HEK293 (cell line): ENCODE measurements around the gene RHBDD1.

Source experiments
- CTCF ChIA-PET: fragments of 350-600 bp; formaldehyde crosslinking; extraction: SDS; loops from one replicate; lab custom pipeline; 2021; ENCODE audit warnings: antibody characterized with exemption; lab: Yijun Ruan, JAX
- POLR2A ChIA-PET: fragments of 300-600 bp; formaldehyde crosslinking; extraction: SDS; loops from one replicate; lab custom pipeline; 2020; ENCODE audit warnings: antibody characterized with exemption, inconsistent platforms; lab: Yijun Ruan, JAX
- H3K27ac ChIP-seq: fragments of 200-500 bp; sonication (Bioruptor generic); 2 replicates; pipeline ENCODE4 v1.5.1; 2014; ENCODE audit warnings: low read depth, low read length, control low read depth, inconsistent platforms; ENCODE audit errors: extremely low read depth
- H3K36me3 ChIP-seq, 2 experiments: fragments of 200-500 bp in 1 of 2; sonication (Bioruptor generic) in 1 of 2; 1 replicate in 1 of 2; 2 replicates in 1 of 2; pipeline ENCODE4 v1.5.1; 2014 to 2017; ENCODE audit warnings: inconsistent platforms in 2 of 2, low read length in 2 of 2; ENCODE audit not compliant: control insufficient read depth in 2 of 2, insufficient read depth in 1 of 2
- H3K4me1 ChIP-seq: fragments of 200-500 bp; sonication (Bioruptor generic); 2 replicates; pipeline ENCODE4 v1.5.1; 2014; ENCODE audit warnings: mild to moderate bottlenecking, low read length, inconsistent platforms; ENCODE audit not compliant: control insufficient read depth, insufficient read depth
- H3K4me3 ChIP-seq: 2 replicates; pipeline ENCODE4 v1.5.1; 2011; ENCODE audit warnings: low read depth, mild to moderate bottlenecking, control low read depth, low read length, moderate library complexity
- H3K9me3 ChIP-seq: fragments of 200-500 bp; sonication (Bioruptor generic); 2 replicates; pipeline ENCODE4 v1.5.1; 2014; ENCODE audit warnings: low read depth, low read length, inconsistent platforms; ENCODE audit not compliant: control insufficient read depth, insufficient read depth
- BCL6B ChIP-seq: fragments of 450-650 bp; formaldehyde crosslinking; IDR thresholded peaks from 2 replicates; pipeline ENCODE4 v1.5.1; 2017; ENCODE audit warnings: missing biosample characterization, missing genetic modification characterization
- EGR2 ChIP-seq: fragments of 450-650 bp; formaldehyde crosslinking; IDR thresholded peaks from 2 replicates; pipeline ENCODE4 v1.5.1; 2016; ENCODE audit warnings: low read depth, missing biosample characterization, missing genetic modification characterization
- GLI4 ChIP-seq: fragments of 450-650 bp; formaldehyde crosslinking; IDR thresholded peaks from 2 replicates; pipeline ENCODE4 v1.5.1; 2016; ENCODE audit warnings: missing biosample characterization, missing genetic modification characterization
- KLF16 ChIP-seq: fragments of 450-650 bp; formaldehyde crosslinking; IDR thresholded peaks from 2 replicates; pipeline ENCODE4 v1.5.1; 2017; ENCODE audit warnings: missing biosample characterization, missing genetic modification characterization
- KLF8 ChIP-seq: fragments of 450-650 bp; formaldehyde crosslinking; IDR thresholded peaks from 2 replicates; pipeline ENCODE4 v1.5.1; 2016; ENCODE audit warnings: missing biosample characterization, missing genetic modification characterization
- MEIS1 ChIP-seq: sonication (generic); formaldehyde crosslinking; IDR thresholded peaks from 2 replicates; pipeline ENCODE4 v1.8.1; 2022; ENCODE audit warnings: missing genetic modification reagents, mild to moderate bottlenecking, borderline replicate concordance
- OSR2 ChIP-seq: fragments of 450-650 bp; formaldehyde crosslinking; IDR thresholded peaks from 2 replicates; pipeline ENCODE4 v1.5.1; 2016; ENCODE audit warnings: missing biosample characterization, missing genetic modification characterization
- YY1 ChIP-seq: fragments of 450-650 bp; formaldehyde crosslinking; IDR thresholded peaks from 2 replicates; pipeline ENCODE4 v1.5.1; 2018; ENCODE audit warnings: missing biosample characterization, missing genetic modification characterization
- ZBTB1 ChIP-seq: fragments of 450-650 bp; formaldehyde crosslinking; IDR thresholded peaks from 2 replicates; pipeline ENCODE4 v1.5.1; 2016; ENCODE audit warnings: missing biosample characterization, missing genetic modification characterization
- ZBTB26 ChIP-seq: fragments of 450-650 bp; formaldehyde crosslinking; optimal IDR thresholded peaks from 2 replicates; pipeline ENCODE3; 2016; ENCODE audit warnings: missing biosample characterization, mild to moderate bottlenecking, missing genetic modification characterization
- ZNF121 ChIP-seq: fragments of 450-650 bp; formaldehyde crosslinking; IDR thresholded peaks from 2 replicates; pipeline ENCODE4 v1.5.1; 2016; ENCODE audit warnings: missing biosample characterization, missing genetic modification characterization
- ZNF132 ChIP-seq: fragments of 450-650 bp; formaldehyde crosslinking; IDR thresholded peaks from 2 replicates; pipeline ENCODE4 v1.5.1; 2017; ENCODE audit warnings: missing biosample characterization, missing genetic modification characterization, borderline replicate concordance
- ZNF148 ChIP-seq: fragments of 450-650 bp; formaldehyde crosslinking; IDR thresholded peaks from 2 replicates; pipeline ENCODE4 v1.5.0; 2017; ENCODE audit warnings: missing biosample characterization, missing genetic modification characterization, borderline replicate concordance
- ZNF174 ChIP-seq: fragments of 450-650 bp; formaldehyde crosslinking; IDR thresholded peaks from 2 replicates; pipeline ENCODE4 v1.5.0; 2017; ENCODE audit warnings: missing biosample characterization, mild to moderate bottlenecking, missing genetic modification characterization
- ZNF248 ChIP-seq: fragments of 450-650 bp; formaldehyde crosslinking; IDR thresholded peaks from 2 replicates; pipeline ENCODE4 v1.5.1; 2017; ENCODE audit warnings: missing biosample characterization, missing genetic modification characterization
- ZNF513 ChIP-seq: fragments of 450-650 bp; IDR thresholded peaks from 2 replicates; pipeline ENCODE4 v1.5.1; 2018; ENCODE audit warnings: missing biosample characterization, missing genetic modification characterization
- ZNF580 ChIP-seq: fragments of 450-650 bp; formaldehyde crosslinking; IDR thresholded peaks from 2 replicates; pipeline ENCODE4 v1.5.1; 2016; ENCODE audit warnings: missing biosample characterization, missing genetic modification characterization
- ZNF639 ChIP-seq: fragments of 450-650 bp; formaldehyde crosslinking; IDR thresholded peaks from 2 replicates; pipeline ENCODE4 v1.5.1; 2016; ENCODE audit warnings: missing biosample characterization, missing genetic modification characterization
- ZNF660 ChIP-seq: fragments of 450-650 bp; IDR thresholded peaks from 2 replicates; pipeline ENCODE4 v1.5.1; 2018; ENCODE audit warnings: missing biosample characterization, mild to moderate bottlenecking, missing genetic modification characterization
- ZNF747 ChIP-seq: fragments of 450-650 bp; formaldehyde crosslinking; IDR thresholded peaks from 2 replicates; pipeline ENCODE4 v1.5.1; 2016; ENCODE audit warnings: missing biosample characterization, missing genetic modification characterization
- ZNF768 ChIP-seq: fragments of 450-650 bp; formaldehyde crosslinking; IDR thresholded peaks from 2 replicates; pipeline ENCODE4 v1.5.1; 2018; ENCODE audit warnings: missing biosample characterization, mild to moderate bottlenecking, missing genetic modification characterization

Gene RHBDD1

GRCh38 chr2:226898897-226899296, 63.0 kb downstream of the RHBDD1 start (continued):
- TF ChIP-seq BCL6B (tag by site-specific recombination): no peak
- TF ChIP-seq KLF8: no peak

GRCh38 chr2:226902041-226902966, 66.5 kb downstream of the RHBDD1 start:
- TF ChIP-seq EGR2 (tag by site-specific recombination) (no peak), ZNF174 (tag by site-specific recombination) (no peak), GLI4 (tag by site-specific recombination) (no peak)
- POLR2A ChIA-PET: no interaction called here
- Histone ChIP-seq H3K4me3 (no peak overlapping the region), H3K9me3 (no peaks in the 10 kb centered on the region), H3K27ac (no peak overlapping the region), H3K36me3 (peaks cover 0 to under 1% of the 10 kb centered on the region in 2 experiments; a peak in 1 of 3 replicates), H3K4me1 (no peaks in the 10 kb centered on the region)
- CTCF ChIA-PET: no interaction called here

GRCh38 chr2:226903179-226903578, 67.3 kb downstream of the RHBDD1 start:
- ChIA-PET POLR2A (no interaction called here), CTCF (no interaction called here)
- Histone ChIP-seq H3K36me3 (no peaks in the 10 kb centered on the region), H3K4me1 (no peaks in the 10 kb centered on the region), H3K4me3 (no peak overlapping the region), H3K9me3 (no peaks in the 10 kb centered on the region), H3K27ac (no peak overlapping the region)
- no peak for TF ChIP-seq ZNF580 (tag by site-specific recombination)
- no peak for TF ChIP-seq ZNF747
- TF ChIP-seq ZNF121: no peak
- no peak for TF ChIP-seq OSR2 (tag by site-specific recombination)
- no peak for TF ChIP-seq KLF16 (tag by site-specific recombination)
- TF ChIP-seq ZNF660: no peak
- TF ChIP-seq ZBTB1 (tag by site-specific recombination): no peak
- no peak for TF ChIP-seq ZNF132
- no peak for TF ChIP-seq MEIS1
- TF ChIP-seq ZNF639 (tag by site-specific recombination): no peak
- TF ChIP-seq YY1 (tag by site-specific recombination): no peak

GRCh38 chr2:226904592-226904991, 68.7 kb downstream of the RHBDD1 start:
- CTCF ChIA-PET: no interaction called here
- Histone ChIP-seq H3K36me3 (peaks cover 0 to 4% of the 10 kb centered on the region in 2 experiments; a peak in 1 of 3 replicates), H3K4me1 (no peaks in the 10 kb centered on the region), H3K9me3 (no peaks in the 10 kb centered on the region), H3K4me3 (no peak overlapping the region), H3K27ac (no peak overlapping the region)
- POLR2A ChIA-PET: no interaction called here
- TF ChIP-seq ZNF148 (tag by site-specific recombination) (no peak), ZNF513 (no peak), ZNF768 (tag by site-specific recombination) (no peak), ZBTB26 (tag by site-specific recombination) (no peak), ZNF248 (no peak)
